Liver (tissue), 3 donors: ENCODE results near the gene ME2.

Experiments used
- GABPA ChIP-seq, 2 donors: IDR thresholded peaks in 1 of 2; conservative IDR thresholded peaks in 1 of 2; 2 replicates each; pipeline ENCODE4 v1.6.1; 2016; ENCODE audit warnings: antibody characterized with exemption in 2 of 2, mild to moderate bottlenecking in 1 of 2, moderate library complexity in 1 of 2
- RAD21 ChIP-seq, 2 donors: IDR thresholded peaks; 2 replicates each; pipeline ENCODE4 v1.6.1; 2016; ENCODE audit warnings: antibody characterized with exemption in 2 of 2, mild to moderate bottlenecking in 2 of 2
- YY1 ChIP-seq: IDR thresholded peaks from 2 replicates; pipeline ENCODE4 v1.6.1; 2016; ENCODE audit warnings: antibody characterized with exemption, mild to moderate bottlenecking
- TF ChIP-seq, protein P1 (sequence below): fragments of 150-350 bp; IDR thresholded peaks from 2 replicates; pipeline ENCODE4 v1.5.1; 2017; ENCODE audit warnings: improper control_type of control experiment, low read depth, low read length; ENCODE audit not compliant: missing input control
- TF ChIP-seq, protein P2 (sequence below): IDR thresholded peaks from 2 replicates; pipeline ENCODE4 v1.6.1; 2016; ENCODE audit warnings: antibody characterized with exemption
- TF ChIP-seq, protein P3 (sequence below): IDR thresholded peaks from 2 replicates; pipeline ENCODE4 v1.6.1; 2016; ENCODE audit warnings: antibody characterized with exemption, mild to moderate bottlenecking
- donor health status: healthy.
- donor health status: healthy.

DNA sequence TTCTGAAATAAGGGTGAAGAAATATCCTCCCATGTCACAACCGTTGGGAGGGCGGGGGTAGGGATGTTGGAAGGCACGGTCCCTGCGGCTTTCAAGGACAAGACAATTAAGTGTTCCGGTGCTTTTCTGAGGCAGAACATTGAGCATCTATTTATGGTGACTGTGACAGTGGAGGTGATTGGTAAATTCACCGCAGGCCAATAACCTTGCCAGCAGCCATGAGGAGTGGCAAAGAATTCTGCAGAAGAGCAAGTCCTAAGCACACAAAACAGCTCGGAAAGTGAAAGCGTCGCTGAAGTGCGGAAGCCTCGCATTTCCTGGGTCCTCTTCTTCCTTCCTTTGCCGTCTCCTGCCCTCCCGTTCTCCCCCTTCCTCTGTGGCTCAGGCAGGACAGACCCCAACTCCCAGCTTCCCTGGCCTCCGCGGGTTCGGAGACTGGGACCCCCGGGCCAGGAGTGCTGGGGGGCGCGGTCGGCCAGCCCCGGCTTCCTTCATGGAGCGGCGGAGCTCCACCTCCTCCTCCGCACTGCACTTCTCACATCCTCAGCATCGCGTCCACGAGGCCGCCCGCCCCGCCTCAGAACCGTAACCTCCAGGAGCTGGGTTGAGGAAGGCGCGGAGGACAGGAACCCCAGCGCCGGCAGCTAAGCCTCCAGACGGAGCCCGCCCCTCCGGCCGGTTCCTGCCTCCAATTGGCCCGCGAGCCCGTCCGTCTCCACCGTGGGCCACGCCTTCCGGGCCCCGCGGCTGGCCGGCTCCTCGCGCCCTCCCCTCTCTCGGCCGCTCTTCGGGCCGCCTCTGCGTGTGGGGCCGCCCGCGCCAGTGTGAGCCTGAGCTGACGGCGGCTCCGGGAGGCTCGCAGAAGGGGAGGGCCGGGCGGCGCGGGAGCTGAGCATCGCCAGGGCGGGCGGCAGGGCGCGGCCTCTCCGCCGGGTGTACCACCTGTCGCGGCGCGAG, at the start of gene ME2:
- TF ChIP-seq, protein P1, sequence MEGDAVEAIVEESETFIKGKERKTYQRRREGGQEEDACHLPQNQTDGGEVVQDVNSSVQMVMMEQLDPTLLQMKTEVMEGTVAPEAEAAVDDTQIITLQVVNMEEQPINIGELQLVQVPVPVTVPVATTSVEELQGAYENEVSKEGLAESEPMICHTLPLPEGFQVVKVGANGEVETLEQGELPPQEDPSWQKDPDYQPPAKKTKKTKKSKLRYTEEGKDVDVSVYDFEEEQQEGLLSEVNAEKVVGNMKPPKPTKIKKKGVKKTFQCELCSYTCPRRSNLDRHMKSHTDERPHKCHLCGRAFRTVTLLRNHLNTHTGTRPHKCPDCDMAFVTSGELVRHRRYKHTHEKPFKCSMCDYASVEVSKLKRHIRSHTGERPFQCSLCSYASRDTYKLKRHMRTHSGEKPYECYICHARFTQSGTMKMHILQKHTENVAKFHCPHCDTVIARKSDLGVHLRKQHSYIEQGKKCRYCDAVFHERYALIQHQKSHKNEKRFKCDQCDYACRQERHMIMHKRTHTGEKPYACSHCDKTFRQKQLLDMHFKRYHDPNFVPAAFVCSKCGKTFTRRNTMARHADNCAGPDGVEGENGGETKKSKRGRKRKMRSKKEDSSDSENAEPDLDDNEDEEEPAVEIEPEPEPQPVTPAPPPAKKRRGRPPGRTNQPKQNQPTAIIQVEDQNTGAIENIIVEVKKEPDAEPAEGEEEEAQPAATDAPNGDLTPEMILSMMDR, result no peak
- TF ChIP-seq YY1 (no peak), RAD21 (IDR thresholded peaks at IDR 0.05) (peak in 1 of 2 donors; percentile 16), GABPA (IDR thresholded peaks at IDR 0.05 in 1 of 2, conservative IDR thresholded peaks at IDR 0.05 in 1 of 2) (peak; percentile 28 to 78)
- TF ChIP-seq, protein P2, sequence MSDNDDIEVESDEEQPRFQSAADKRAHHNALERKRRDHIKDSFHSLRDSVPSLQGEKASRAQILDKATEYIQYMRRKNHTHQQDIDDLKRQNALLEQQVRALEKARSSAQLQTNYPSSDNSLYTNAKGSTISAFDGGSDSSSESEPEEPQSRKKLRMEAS, result no peak
- TF ChIP-seq, protein P3, sequence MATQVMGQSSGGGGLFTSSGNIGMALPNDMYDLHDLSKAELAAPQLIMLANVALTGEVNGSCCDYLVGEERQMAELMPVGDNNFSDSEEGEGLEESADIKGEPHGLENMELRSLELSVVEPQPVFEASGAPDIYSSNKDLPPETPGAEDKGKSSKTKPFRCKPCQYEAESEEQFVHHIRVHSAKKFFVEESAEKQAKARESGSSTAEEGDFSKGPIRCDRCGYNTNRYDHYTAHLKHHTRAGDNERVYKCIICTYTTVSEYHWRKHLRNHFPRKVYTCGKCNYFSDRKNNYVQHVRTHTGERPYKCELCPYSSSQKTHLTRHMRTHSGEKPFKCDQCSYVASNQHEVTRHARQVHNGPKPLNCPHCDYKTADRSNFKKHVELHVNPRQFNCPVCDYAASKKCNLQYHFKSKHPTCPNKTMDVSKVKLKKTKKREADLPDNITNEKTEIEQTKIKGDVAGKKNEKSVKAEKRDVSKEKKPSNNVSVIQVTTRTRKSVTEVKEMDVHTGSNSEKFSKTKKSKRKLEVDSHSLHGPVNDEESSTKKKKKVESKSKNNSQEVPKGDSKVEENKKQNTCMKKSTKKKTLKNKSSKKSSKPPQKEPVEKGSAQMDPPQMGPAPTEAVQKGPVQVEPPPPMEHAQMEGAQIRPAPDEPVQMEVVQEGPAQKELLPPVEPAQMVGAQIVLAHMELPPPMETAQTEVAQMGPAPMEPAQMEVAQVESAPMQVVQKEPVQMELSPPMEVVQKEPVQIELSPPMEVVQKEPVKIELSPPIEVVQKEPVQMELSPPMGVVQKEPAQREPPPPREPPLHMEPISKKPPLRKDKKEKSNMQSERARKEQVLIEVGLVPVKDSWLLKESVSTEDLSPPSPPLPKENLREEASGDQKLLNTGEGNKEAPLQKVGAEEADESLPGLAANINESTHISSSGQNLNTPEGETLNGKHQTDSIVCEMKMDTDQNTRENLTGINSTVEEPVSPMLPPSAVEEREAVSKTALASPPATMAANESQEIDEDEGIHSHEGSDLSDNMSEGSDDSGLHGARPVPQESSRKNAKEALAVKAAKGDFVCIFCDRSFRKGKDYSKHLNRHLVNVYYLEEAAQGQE, result no peak
